ENCODE data around the gene N4BP3. TPM values are rescaled to one million over a fixed set of nuclear protein-coding genes. Genes with fewer than 3 reads are reported as not detected.
A peak's percentile ranks its signal among the peaks of the same experiment; 100 is the strongest.
"Not testable (repeated sequence)": the region's sequence is repeated elsewhere in the genome, so short reads cannot be mapped to it uniquely, and the experiment has no call there.

The N4BP3 gene
- total RNA-seq, 1 donor from 2014 or later = 2.0 TPM

GRCh38 chr5:178119915-178120606 lies 6.7 kb downstream of the N4BP3 start:
- intact Hi-C loops (cut with DNase I) = no loop called here

GRCh38 chr5:178120607-178121357 lies 7.5 kb downstream of the N4BP3 start:
- DNase-seq (ENCODE audit: low spot score) = peak; percentile 89
- intact Hi-C loops (cut with DNase I) = no loop called here

More at GRCh38 chr5:178119915-178120606, 6.7 kb downstream of the N4BP3 start:
- no peak for DNase-seq (ENCODE audit: low spot score)

- intact Hi-C loops (cut with DNase I) = no loop called here
- no peak for DNase-seq (ENCODE audit: low spot score)
These were observed 8.3 kb downstream of the N4BP3 start for GRCh38 chr5:178121391-178122276.

- intact Hi-C loops (cut with DNase I) = no loop called here
- no peak for DNase-seq (ENCODE audit: low spot score)
These were observed 9.0 kb downstream of the N4BP3 start for GRCh38 chr5:178122346-178122745.

- intact Hi-C loops (cut with DNase I) = no loop called here
- no peak for DNase-seq (ENCODE audit: low spot score)
These were observed 10.0 kb downstream of the N4BP3 start for GRCh38 chr5:178123094-178123965.

GRCh38 chr5:178123966-178124925 lies 10.9 kb downstream of the N4BP3 start:
- intact Hi-C loops (cut with DNase I) = no loop called here
- no peak for DNase-seq (ENCODE audit: low spot score)

- DNase-seq (ENCODE audit: low spot score) = no peak
These were observed 12.0 kb downstream of the N4BP3 start for GRCh38 chr5:178125253-178125906.

GRCh38 chr5:178126556-178126955 lies 13.2 kb downstream of the N4BP3 start:
- intact Hi-C loops (cut with DNase I) = no loop called here

More at GRCh38 chr5:178125253-178125906, 12.0 kb downstream of the N4BP3 start:
- intact Hi-C loops (cut with DNase I) = no loop called here

GRCh38 chr5:178127300-178128009 lies 14.1 kb downstream of the N4BP3 start:
- DNase-seq (ENCODE audit: low spot score); intact Hi-C loops (cut with DNase I): not testable (repeated sequence)

More at GRCh38 chr5:178126556-178126955, 13.2 kb downstream of the N4BP3 start:
- DNase-seq (ENCODE audit: low spot score) = no peak

- intact Hi-C loops (cut with DNase I) = no loop called here
- DNase-seq (ENCODE audit: low spot score) = no peak
These were observed 16.0 kb downstream of the N4BP3 start for GRCh38 chr5:178129296-178129695.

GRCh38 chr5:178130234-178130575 lies 16.9 kb downstream of the N4BP3 start:
- not testable (repeated sequence) for DNase-seq (ENCODE audit: low spot score)

GRCh38 chr5:178130576-178131445 lies 17.5 kb downstream of the N4BP3 start, which contains the start of gene RMND5B:
Gene RMND5B (plus strand): TSS chr5:178131014. CDS start chr5:178138120, 7,106 bp downstream.
- peak; percentile 92 for DNase-seq (ENCODE audit: low spot score)

More at GRCh38 chr5:178130234-178130575, 16.9 kb downstream of the N4BP3 start:
- intact Hi-C loops (cut with DNase I) = loop anchor here (2.0 kb wide), 1 partner anchor 25 kb away; no protein-coding TSS in a partner anchor

GRCh38 chr5:178131446-178131996 lies 18.2 kb downstream of the N4BP3 start:
- intact Hi-C loops (cut with DNase I) = loop anchor here (2.0 kb wide), 1 partner anchor 23 kb away; no protein-coding TSS in a partner anchor

More at GRCh38 chr5:178130576-178131445, 17.5 kb downstream of the N4BP3 start, which contains the start of gene RMND5B:
- intact Hi-C loops (cut with DNase I) = loop anchor here (2.0 kb wide), 1 partner anchor 24 kb away; no protein-coding TSS in a partner anchor

GRCh38 chr5:178136990-178137389 lies 23.7 kb downstream of the N4BP3 start:
- no peak for DNase-seq (ENCODE audit: low spot score)
- intact Hi-C loops (cut with DNase I) = no loop called here

More at GRCh38 chr5:178131446-178131996, 18.2 kb downstream of the N4BP3 start:
- no peak for DNase-seq (ENCODE audit: low spot score)

GRCh38 chr5:178137991-178138390 lies 24.7 kb downstream of the N4BP3 start:
- no peak for DNase-seq (ENCODE audit: low spot score)
- intact Hi-C loops (cut with DNase I) = no loop called here

Measured in cardiac septum (tissue), 1 donor.